HCT116 (cell line): ENCODE measurements around the gene CRIP1. TPM values are rescaled to one million over a fixed set of nuclear protein-coding genes. Genes with fewer than 3 reads are reported as not detected.
A peak's percentile ranks its signal among the peaks of the same experiment; 100 is the strongest.

Source experiments
- ATAC-seq: fragments of 200-7000 bp; cut with Tn5 transposase; 2 replicates; pipeline ENCODE4 v1.9.1; 2020; ENCODE audit warnings: mild to moderate bottlenecking, moderate library complexity
- BruUV-seq: library from RNA; stranded (reverse); fragments of 400-500 nt; replicated peaks from 2 replicates; lab custom pipeline; 2021; lab: Mats Ljungman, UMichigan
- CTCF ChIA-PET: fragments of 300-600 bp; sonication (Branson Sonifier 250); formaldehyde crosslinking; loops from one replicate; lab custom pipeline; 2021; ENCODE audit warnings: antibody characterized with exemption; lab: Charles Lee
- POLR2A ChIA-PET: fragments of 300-600, 350-600 bp; sonication (Branson Sonifier 250); formaldehyde crosslinking; loops from one replicate; lab custom pipeline; 2021; ENCODE audit warnings: antibody characterized with exemption; lab: Charles Lee
- RAD21 ChIA-PET, 2 experiments: fragments of 300-600 bp; sonication (Branson Sonifier 250); formaldehyde crosslinking; loops; one replicate each; lab custom pipeline; 2023; ENCODE audit warnings: low total read pairs in 2 of 2; ENCODE audit not compliant: uncharacterized antibody in 2 of 2, unreplicated experiment in 2 of 2, low non-redundant PET in 1 of 2; lab: Charles Lee
- DNase-seq: peaks from one replicate; pipeline ENCODE4 v3.0.0-alpha.2; 2010; ENCODE audit warnings: low read depth, low spot score
- H2AFZ ChIP-seq: fragments of 200-600 bp; shearing (Covaris generic), sonication (generic); 2 replicates; pipeline ENCODE4 v1.6.1; 2017; ENCODE audit warnings: low read depth, mixed run types, mixed read lengths, antibody characterized with exemption, low read length; ENCODE audit not compliant: poor library complexity, severe bottlenecking
- H3K27ac ChIP-seq: 2 replicates; pipeline ENCODE4 v1.5.1; 2012; ENCODE audit warnings: low read depth, low read length
- H3K27me3 ChIP-seq: fragments of 200-600 bp; sonication (generic); 2 replicates; pipeline ENCODE4 v1.6.1; 2016; ENCODE audit warnings: mixed run types, low read length, mixed read lengths; ENCODE audit not compliant: insufficient read depth
- H3K36me3 ChIP-seq, 2 experiments: fragments of 200-500 bp in 1 of 2; fragments of 200-600 bp in 1 of 2; sonication (Bioruptor generic) in 1 of 2; sonication (generic) in 1 of 2; 2 replicates each; pipeline versions ENCODE4 v1.5.1 to v1.6.1; 2014 to 2016; ENCODE audit warnings: low read length in 2 of 2, inconsistent platforms in 1 of 2, mixed read lengths in 1 of 2, mixed run types in 1 of 2; ENCODE audit not compliant: insufficient read depth in 2 of 2, control insufficient read depth in 1 of 2
- H3K4me1 ChIP-seq, 2 experiments: fragments of 200-600 bp in 1 of 2; sonication (generic) in 1 of 2; 2 replicates each; pipeline versions ENCODE4 v1.5.1 to v1.6.1; 2012 to 2017; ENCODE audit warnings: low read length in 2 of 2, inconsistent platforms in 1 of 2, mild to moderate bottlenecking in 1 of 2, mixed read lengths in 1 of 2, mixed run types in 1 of 2, moderate library complexity in 1 of 2; ENCODE audit not compliant: insufficient read depth in 2 of 2, control insufficient read depth in 1 of 2
- H3K4me2 ChIP-seq: fragments of 200-600 bp; sonication (generic); 2 replicates; pipeline ENCODE4 v1.6.1; 2017; ENCODE audit warnings: mixed run types, low read length, mixed read lengths
- H3K4me3 ChIP-seq, 2 experiments: fragments of 200-600 bp in 1 of 2; sonication (generic) in 1 of 2; replicated peaks in 1 of 2; 2 replicates each; pipeline ENCODE4 v1.5.1; 2011 to 2016; ENCODE audit warnings: low read length in 2 of 2, control low read depth in 1 of 2, low read depth in 1 of 2, mild to moderate bottlenecking in 1 of 2, mixed read lengths in 1 of 2, mixed run types in 1 of 2
- H3K79me2 ChIP-seq: fragments of 200-600 bp; sonication (generic); 2 replicates; pipeline ENCODE4 v1.6.1; 2017; ENCODE audit warnings: mild to moderate bottlenecking, mixed run types, low read length, moderate library complexity, mixed read lengths; ENCODE audit not compliant: insufficient read depth
- H3K9ac ChIP-seq: fragments of 200-600 bp; sonication (generic); 2 replicates; pipeline ENCODE4 v1.6.1; 2016; ENCODE audit warnings: low read length, mixed read lengths
- H3K9me2 ChIP-seq: fragments of 200-600 bp; sonication (generic), shearing (Covaris generic); 2 replicates; pipeline ENCODE4 v1.6.1; 2017; ENCODE audit warnings: mixed run types, mild to moderate bottlenecking, moderate library complexity; ENCODE audit not compliant: insufficient read depth
- H3K9me3 ChIP-seq, 2 experiments: fragments of 200-500 bp in 1 of 2; fragments of 200-600 bp in 1 of 2; sonication (Bioruptor generic) in 1 of 2; sonication (generic) in 1 of 2; 2 replicates each; pipeline ENCODE4 v1.6.1; 2014 to 2017; ENCODE audit warnings: low read length in 2 of 2, mixed read lengths in 2 of 2, inconsistent platforms in 1 of 2, low read depth in 1 of 2, mild to moderate bottlenecking in 1 of 2, mixed run types in 1 of 2, moderate library complexity in 1 of 2; ENCODE audit not compliant: control insufficient read depth in 1 of 2, insufficient read depth in 1 of 2
- H4K20me1 ChIP-seq: fragments of 200-600 bp; sonication (generic), shearing (Covaris generic); 2 replicates; pipeline ENCODE4 v1.6.1; 2017; ENCODE audit warnings: mixed run types, mild to moderate bottlenecking, moderate library complexity; ENCODE audit not compliant: insufficient read depth
- ELF1 ChIP-seq: IDR thresholded peaks from 2 replicates; pipeline ENCODE4 v1.6.1; 2012; ENCODE audit warnings: low read depth, borderline replicate concordance
- POLR2A ChIP-seq: IDR thresholded peaks from 2 replicates; pipeline ENCODE4 v1.7.0; 2011; ENCODE audit warnings: borderline replicate concordance; ENCODE audit not compliant: insufficient read depth, insufficient read length; ENCODE audit errors: extremely low read depth
- POLR2AphosphoS5 ChIP-seq: IDR thresholded peaks from 2 replicates; pipeline ENCODE4 v1.6.1; 2011; ENCODE audit warnings: mild to moderate bottlenecking, low read depth, low read length, moderate library complexity
- SP1 ChIP-seq: IDR thresholded peaks from 2 replicates; pipeline ENCODE4 v1.6.1; 2012; ENCODE audit warnings: low read depth
- ZFX ChIP-seq: fragments of 450-650 bp; IDR thresholded peaks from 2 replicates; pipeline ENCODE4 v1.6.1; 2017
- intact Hi-C: fragments of 100-400 bp; cut with micrococcal nuclease; formaldehyde crosslinking; loops from 2 replicates; pipeline ENCODE4 v1.10.0; 2022
- total RNA-seq: library from RNA; stranded (reverse); gene quantifications from one replicate; pipeline ENCODE4 v1.2.1, GENCODE V29; 2021; ENCODE audit not compliant: unreplicated experiment

Gene CRIP1
- total RNA-seq, 1 experiment from 2014 or later: 260 TPM

- Histone ChIP-seq H3K9me2 (no peaks in the 10 kb centered on the region), H3K9me3 (no peaks in the 10 kb centered on the region), H3K27me3 (no peaks in the 10 kb centered on the region), H3K36me3 (no peaks in the 10 kb centered on the region), H4K20me1 (no peaks in the 10 kb centered on the region), H3K79me2 (no peaks in the 10 kb centered on the region), H3K4me1 (peaks cover 23 to 67% of the 10 kb centered on the region in 2 experiments), H3K9ac (peak overlapping the region; percentile 99), H3K4me3 (peak overlapping the region; percentile 54 to 77), H2AFZ (no peak overlapping the region), H3K27ac (peak overlapping the region; percentile 58), H3K4me2 (peak overlapping the region; percentile 100)
- RAD21 ChIA-PET: interaction anchor here in 1 of 2 experiments (1.7 to 2.0 kb wide), 2 partner anchors 8 to 46 kb away, joined by 5 to 16 read pairs; no protein-coding TSS in a partner anchor
- CTCF ChIA-PET: interaction anchor here (0.6 to 2.4 kb wide), 6 partner anchors 8 to 112 kb away, joined by 3 to 73 read pairs (median 18); no protein-coding TSS in a partner anchor
- POLR2A ChIA-PET: interaction anchor here (2.2 kb wide), 1 partner anchor 9 kb away, joined by 29 read pairs; the partner anchor contains the start of gene TEDC1
- no TSS peak for BruUV-seq
- intact Hi-C loops: loop anchor here (1.0 kb wide), 1 partner anchor 7 kb away; no protein-coding TSS in a partner anchor
- TF ChIP-seq ELF1 (no peak), POLR2AphosphoS5 (peak; percentile 46; the same call in 1 of the 2 replicates)
- ATAC-seq: peak; percentile 57
- DNase-seq: peak; percentile 95
Observed at GRCh38 chr14:105481886-105482457, 4.7 kb upstream of the CRIP1 start.

- no peak for ATAC-seq
- no peak overlapping the region for H2AFZ ChIP-seq
- H3K27me3 ChIP-seq: no peaks in the 10 kb centered on the region
- H3K9me3 ChIP-seq: no peaks in the 10 kb centered on the region
- no peaks in the 10 kb centered on the region for H3K36me3 ChIP-seq
- H3K4me1 ChIP-seq: peaks cover 23 to 72% of the 10 kb centered on the region in 2 experiments
- TF ChIP-seq SP1 (no peak), POLR2A (no peak), ZFX (no peak)
- BruUV-seq: no TSS peak
- H3K79me2 ChIP-seq: peaks cover under 1% of the 10 kb centered on the region; the same call in 1 of the 2 replicates
- H4K20me1 ChIP-seq: no peaks in the 10 kb centered on the region
- CTCF ChIA-PET: interaction anchor here (0.6 to 2.4 kb wide), 5 partner anchors 7 to 112 kb away, joined by 3 to 73 read pairs (median 19); no protein-coding TSS in a partner anchor
- intact Hi-C loops: no loop called here
- H3K4me2 ChIP-seq: peak overlapping the region; percentile 100
- peak overlapping the region; percentile 58 for H3K27ac ChIP-seq
- peak overlapping the region in 1 of 2 experiments; percentile 77; a peak in 3 of 4 replicates for H3K4me3 ChIP-seq
- peak overlapping the region; percentile 99 for H3K9ac ChIP-seq
- RAD21 ChIA-PET: no interaction called here
- no peak for DNase-seq
- no peaks in the 10 kb centered on the region for H3K9me2 ChIP-seq
- POLR2A ChIA-PET: interaction anchor here (2.2 kb wide), 1 partner anchor 8 kb away, joined by 29 read pairs; the partner anchor contains the start of gene TEDC1
Observed at GRCh38 chr14:105482486-105483110, 4.1 kb upstream of the CRIP1 start.
